Activated B cell treated with CpG ODN at 0.5 μM for 24 hours (primary cell): Measurements from ENCODE around the gene SFXN5. TPM values are rescaled to one million over a fixed set of nuclear protein-coding genes. Genes with fewer than 3 reads are reported as not detected.

Source experiments
- ATAC-seq: fragments of 200-7000 bp; cut with Tn5 transposase; one replicate; pipeline ENCODE4 v1.10.0; 2021; ENCODE audit warnings: low read depth, mild to moderate bottlenecking, moderate library complexity
- CTCF ChIA-PET: fragments of 350-600 bp; sonication (Branson Sonifier 250); formaldehyde crosslinking; loops from one replicate; lab custom pipeline; 2021; ENCODE audit warnings: antibody characterized with exemption; lab: Charles Lee
- POLR2A ChIA-PET: fragments of 350-600 bp; sonication (Branson Sonifier 250); formaldehyde crosslinking; loops from one replicate; lab custom pipeline; 2021; ENCODE audit warnings: antibody characterized with exemption; lab: Charles Lee
- DNase-seq: peaks from one replicate; pipeline ENCODE4 v3.0.0; 2022
- H3K27ac Mint-ChIP-seq: one replicate; pipeline ENCODE4 v1.8.0; 2020; ENCODE audit warnings: mixed read lengths
- H3K27me3 Mint-ChIP-seq: one replicate; pipeline ENCODE4 v1.8.0; 2021; ENCODE audit warnings: mixed read lengths
- H3K36me3 Mint-ChIP-seq: one replicate; pipeline ENCODE4 v1.8.0; 2021; ENCODE audit warnings: low read depth, mixed read lengths
- H3K4me1 Mint-ChIP-seq: one replicate; pipeline ENCODE4 v1.8.0; 2021; ENCODE audit warnings: mixed read lengths
- H3K4me3 Mint-ChIP-seq: one replicate; pipeline ENCODE4 v1.8.0; 2020; ENCODE audit warnings: mild to moderate bottlenecking, mixed read lengths
- H3K9me3 Mint-ChIP-seq: one replicate; pipeline ENCODE4 v1.8.0; 2020; ENCODE audit warnings: mixed read lengths
- intact Hi-C: fragments of 100-400 bp; cut with micrococcal nuclease; formaldehyde crosslinking; loops from one replicate; pipeline ENCODE4 v1.15.1; 2024
- total RNA-seq: library from RNA; stranded (reverse); gene quantifications from 2 replicates; pipeline ENCODE4 v1.2.3, GENCODE V29; 2022
- TF ChIP-seq, protein P1 (sequence below): fragments of 200-600 bp; IDR thresholded peaks from one replicate; pipeline ENCODE4 v1.8.0; 2022; ENCODE audit warnings: antibody characterized with exemption, mild to moderate bottlenecking

SFXN5 gene
- total RNA-seq, 1 donor from 2014 or later = 13.9 TPM

DNA sequence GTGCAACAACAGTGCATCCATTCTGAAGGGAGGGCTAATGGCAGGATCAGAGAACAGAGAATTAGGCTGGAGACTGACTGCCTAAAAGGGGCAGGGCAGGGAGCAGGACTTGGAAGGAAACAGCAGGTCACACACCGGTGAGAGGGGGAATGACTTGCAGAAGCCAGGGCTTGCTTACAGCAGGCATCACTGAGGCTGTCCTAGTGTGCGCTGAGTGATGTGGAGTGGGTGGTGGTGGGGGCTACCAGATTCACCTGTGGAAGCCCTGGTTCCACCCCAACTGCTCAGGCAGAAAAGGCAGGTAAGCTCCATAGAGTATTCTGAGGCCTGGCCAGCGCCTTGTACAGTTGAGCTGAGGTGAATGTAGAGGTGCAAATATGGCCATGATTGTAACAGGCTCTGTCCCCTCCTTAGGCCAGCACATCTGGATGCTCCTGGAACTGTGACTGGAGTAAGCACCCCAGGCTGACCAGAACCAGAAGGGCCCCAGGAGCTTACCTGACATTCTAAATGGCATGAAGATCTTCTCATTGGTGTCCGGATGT, 49.4 kb downstream of the SFXN5 start:
- H3K4me1 Mint-ChIP-seq = no peaks in the 10 kb centered on the region
- H3K27ac Mint-ChIP-seq = no peak overlapping the region
- H3K36me3 Mint-ChIP-seq = peaks cover 5% of the 10 kb centered on the region
- DNase-seq (no peak), ATAC-seq (no peak)
- intact Hi-C loops = no loop called here
- TF ChIP-seq, protein P1, sequence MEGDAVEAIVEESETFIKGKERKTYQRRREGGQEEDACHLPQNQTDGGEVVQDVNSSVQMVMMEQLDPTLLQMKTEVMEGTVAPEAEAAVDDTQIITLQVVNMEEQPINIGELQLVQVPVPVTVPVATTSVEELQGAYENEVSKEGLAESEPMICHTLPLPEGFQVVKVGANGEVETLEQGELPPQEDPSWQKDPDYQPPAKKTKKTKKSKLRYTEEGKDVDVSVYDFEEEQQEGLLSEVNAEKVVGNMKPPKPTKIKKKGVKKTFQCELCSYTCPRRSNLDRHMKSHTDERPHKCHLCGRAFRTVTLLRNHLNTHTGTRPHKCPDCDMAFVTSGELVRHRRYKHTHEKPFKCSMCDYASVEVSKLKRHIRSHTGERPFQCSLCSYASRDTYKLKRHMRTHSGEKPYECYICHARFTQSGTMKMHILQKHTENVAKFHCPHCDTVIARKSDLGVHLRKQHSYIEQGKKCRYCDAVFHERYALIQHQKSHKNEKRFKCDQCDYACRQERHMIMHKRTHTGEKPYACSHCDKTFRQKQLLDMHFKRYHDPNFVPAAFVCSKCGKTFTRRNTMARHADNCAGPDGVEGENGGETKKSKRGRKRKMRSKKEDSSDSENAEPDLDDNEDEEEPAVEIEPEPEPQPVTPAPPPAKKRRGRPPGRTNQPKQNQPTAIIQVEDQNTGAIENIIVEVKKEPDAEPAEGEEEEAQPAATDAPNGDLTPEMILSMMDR = no peak
- no peaks in the 10 kb centered on the region for H3K27me3 Mint-ChIP-seq
- POLR2A ChIA-PET = no interaction called here
- H3K4me3 Mint-ChIP-seq = no peak overlapping the region
- CTCF ChIA-PET = no interaction called here
- H3K9me3 Mint-ChIP-seq = no peaks in the 10 kb centered on the region

DNA sequence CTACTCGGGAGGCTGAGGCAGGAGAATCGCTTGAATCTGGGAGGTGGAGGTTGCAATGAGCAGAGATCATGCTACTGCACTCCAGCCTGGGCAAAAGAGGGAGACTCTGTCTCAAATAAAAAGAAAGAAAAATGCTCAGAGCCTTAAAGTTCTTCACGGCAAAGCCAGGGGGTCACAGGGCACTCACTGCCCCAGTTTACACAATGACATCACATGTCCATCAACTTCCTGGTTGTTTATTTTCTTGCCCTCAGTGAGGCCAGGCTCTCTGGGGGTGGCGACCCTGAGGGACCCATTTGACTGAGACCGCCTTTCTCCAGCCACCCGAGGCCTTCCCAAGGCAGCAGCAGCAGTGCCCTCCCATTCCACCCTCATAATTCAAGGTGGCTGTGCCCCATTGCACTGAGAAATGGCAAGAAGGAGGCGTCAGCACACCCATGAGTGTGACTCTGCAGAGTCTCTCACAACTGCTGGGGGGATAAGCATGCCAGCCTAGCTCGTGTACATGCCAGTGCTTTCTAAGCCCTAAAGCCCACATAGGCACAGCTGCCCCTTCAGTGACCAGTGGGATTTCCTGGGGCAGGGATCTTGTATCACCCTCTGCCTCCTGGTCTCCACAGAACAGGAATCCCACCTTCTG, 50.0 kb downstream of the SFXN5 start:
- peaks cover 5% of the 10 kb centered on the region for H3K36me3 Mint-ChIP-seq
- no peaks in the 10 kb centered on the region for H3K27me3 Mint-ChIP-seq
- ChIA-PET POLR2A (no interaction called here), CTCF (no interaction called here)
- no peak for ATAC-seq
- no peak overlapping the region for H3K27ac Mint-ChIP-seq
- H3K9me3 Mint-ChIP-seq = no peaks in the 10 kb centered on the region
- intact Hi-C loops = no loop called here
- no peak overlapping the region for H3K4me3 Mint-ChIP-seq
- no peaks in the 10 kb centered on the region for H3K4me1 Mint-ChIP-seq
- TF ChIP-seq, protein P1 = no peak
- DNase-seq = no peak

DNA sequence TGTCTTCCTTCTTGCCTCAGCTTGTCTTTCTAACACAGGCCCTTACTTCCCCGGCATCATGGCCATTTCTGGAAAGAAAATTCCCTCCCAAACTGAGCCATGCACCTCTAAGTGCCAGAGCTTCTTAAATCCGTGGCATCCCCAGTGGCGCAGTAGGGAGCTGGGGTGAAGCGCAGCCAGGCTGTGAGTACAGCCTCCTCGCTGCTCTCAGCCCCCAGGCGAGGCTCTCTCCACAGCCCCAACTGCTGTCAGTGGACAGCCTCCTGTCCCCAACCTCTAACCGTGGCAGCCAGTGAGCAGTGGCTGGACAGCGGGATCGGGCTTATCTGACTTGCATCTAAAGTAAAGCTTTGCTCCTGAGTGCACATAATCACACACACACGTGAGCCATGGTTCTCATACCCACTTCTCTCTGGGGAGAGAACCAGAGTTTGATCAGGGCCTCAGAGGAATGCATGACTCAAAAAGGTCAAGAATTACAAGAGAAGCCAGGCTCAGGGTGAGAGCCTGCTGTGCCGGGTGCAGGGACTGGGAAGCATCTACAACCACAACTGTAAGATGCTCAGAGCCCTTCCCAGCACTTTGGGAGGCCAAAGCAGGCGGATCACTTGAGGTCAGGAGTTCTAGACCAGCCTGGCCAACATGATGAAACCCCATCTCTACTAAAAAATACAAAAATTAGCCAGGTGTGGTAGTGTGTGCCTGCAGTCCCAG, 50.7 kb downstream of the SFXN5 start:
- no peak for ATAC-seq
- no peaks in the 10 kb centered on the region for H3K9me3 Mint-ChIP-seq
- POLR2A ChIA-PET = no interaction called here
- TF ChIP-seq, protein P1 = no peak
- H3K4me3 Mint-ChIP-seq = no peak overlapping the region
- DNase-seq = no peak
- H3K27ac Mint-ChIP-seq = no peak overlapping the region
- no peaks in the 10 kb centered on the region for H3K4me1 Mint-ChIP-seq
- no peaks in the 10 kb centered on the region for H3K27me3 Mint-ChIP-seq
- CTCF ChIA-PET = no interaction called here
- intact Hi-C loops = no loop called here
- H3K36me3 Mint-ChIP-seq = peaks cover 5% of the 10 kb centered on the region

DNA sequence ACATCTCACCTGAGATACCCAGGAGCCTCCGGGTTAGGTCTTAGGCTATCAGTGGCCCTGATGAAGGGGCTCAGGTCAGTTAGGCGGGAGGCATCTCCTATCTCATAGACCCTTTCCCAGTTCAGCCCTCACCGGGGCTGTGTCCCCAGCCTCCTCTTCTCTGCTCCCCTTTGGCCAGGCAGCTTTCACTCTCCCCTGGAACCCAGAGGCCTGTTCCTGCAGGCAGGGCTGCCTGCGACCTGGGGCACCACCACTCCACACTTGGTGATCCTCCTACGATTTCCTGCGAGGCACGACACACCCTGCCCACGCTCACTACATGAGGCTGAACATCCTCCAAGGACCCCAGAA, 51.2 kb downstream of the SFXN5 start:
- TF ChIP-seq, protein P1 = no peak
- peaks cover 5% of the 10 kb centered on the region for H3K36me3 Mint-ChIP-seq
- H3K4me1 Mint-ChIP-seq = no peaks in the 10 kb centered on the region
- H3K4me3 Mint-ChIP-seq = no peak overlapping the region
- ATAC-seq = no peak
- CTCF ChIA-PET = no interaction called here
- intact Hi-C loops = no loop called here
- no peak overlapping the region for H3K27ac Mint-ChIP-seq
- H3K27me3 Mint-ChIP-seq = no peaks in the 10 kb centered on the region
- DNase-seq = no peak
- H3K9me3 Mint-ChIP-seq = no peaks in the 10 kb centered on the region
- POLR2A ChIA-PET = no interaction called here

DNA sequence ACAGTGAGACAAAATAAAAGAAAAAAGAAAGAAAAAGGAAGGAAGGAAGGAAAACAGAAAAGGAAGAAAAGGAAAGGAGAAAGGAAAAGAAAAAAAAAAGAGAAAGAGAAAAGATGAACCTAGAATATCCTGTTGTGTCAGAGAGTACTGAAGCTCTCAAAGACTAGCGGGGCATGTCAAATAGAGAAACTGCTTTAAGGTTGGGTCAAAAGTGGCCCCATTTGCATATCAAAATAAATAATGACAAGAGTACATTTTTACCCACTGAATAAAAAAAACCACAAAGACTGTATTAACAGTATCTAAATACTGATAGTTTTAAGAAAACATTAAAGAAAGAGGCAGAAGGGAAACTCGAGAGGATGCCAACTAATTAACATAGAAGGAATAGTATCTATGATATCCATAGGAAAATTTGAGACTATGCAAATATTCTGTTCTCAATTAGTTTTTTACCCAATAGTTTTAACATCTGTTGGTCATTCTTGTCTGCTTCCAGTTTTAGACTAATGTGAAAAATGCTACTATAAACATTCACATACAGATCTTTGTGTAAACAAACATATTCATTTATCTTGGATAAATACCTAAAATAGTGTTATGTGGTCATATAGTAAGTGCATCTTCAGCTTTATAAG, 53.2 kb downstream of the SFXN5 start:
- ATAC-seq = no peak
- no peak overlapping the region for H3K4me3 Mint-ChIP-seq
- no peaks in the 10 kb centered on the region for H3K4me1 Mint-ChIP-seq
- H3K27ac Mint-ChIP-seq = no peak overlapping the region
- intact Hi-C loops = no loop called here
- H3K9me3 Mint-ChIP-seq = no peaks in the 10 kb centered on the region
- no peak for DNase-seq
- H3K27me3 Mint-ChIP-seq = no peaks in the 10 kb centered on the region
- ChIA-PET POLR2A (no interaction called here), CTCF (no interaction called here)
- H3K36me3 Mint-ChIP-seq = peaks cover 5% of the 10 kb centered on the region
- TF ChIP-seq, protein P1 = no peak
